Measurements from ENCODE around the gene CACNA1D.

Gene CACNA1D

DNA sequence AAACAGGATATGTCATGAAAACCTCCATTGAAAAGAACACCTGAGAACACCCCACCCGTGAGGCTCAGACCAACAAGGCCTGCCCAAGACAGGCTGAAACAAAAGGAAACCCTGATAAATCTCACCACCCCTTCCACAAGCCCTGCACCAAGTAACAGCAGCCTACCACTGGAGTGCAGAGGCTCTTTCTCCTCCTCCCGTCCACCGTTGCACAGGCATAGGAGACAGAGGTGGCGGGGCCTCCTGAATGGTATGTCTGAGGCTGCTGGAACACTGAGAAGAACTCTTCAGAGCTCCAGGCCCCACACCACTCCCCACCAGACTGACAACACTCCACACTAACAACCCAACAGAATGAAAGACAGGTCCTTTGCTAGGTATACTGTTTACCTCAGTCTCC, 330.4 kb downstream of the CACNA1D start:
- DNase-seq (ENCODE audit: low read depth) = no peak
- H3K4me3 ChIP-seq (ENCODE audit: control insufficient read depth, low read depth, low read length) = no peak overlapping the region
- TF ChIP-seq, protein P1, sequence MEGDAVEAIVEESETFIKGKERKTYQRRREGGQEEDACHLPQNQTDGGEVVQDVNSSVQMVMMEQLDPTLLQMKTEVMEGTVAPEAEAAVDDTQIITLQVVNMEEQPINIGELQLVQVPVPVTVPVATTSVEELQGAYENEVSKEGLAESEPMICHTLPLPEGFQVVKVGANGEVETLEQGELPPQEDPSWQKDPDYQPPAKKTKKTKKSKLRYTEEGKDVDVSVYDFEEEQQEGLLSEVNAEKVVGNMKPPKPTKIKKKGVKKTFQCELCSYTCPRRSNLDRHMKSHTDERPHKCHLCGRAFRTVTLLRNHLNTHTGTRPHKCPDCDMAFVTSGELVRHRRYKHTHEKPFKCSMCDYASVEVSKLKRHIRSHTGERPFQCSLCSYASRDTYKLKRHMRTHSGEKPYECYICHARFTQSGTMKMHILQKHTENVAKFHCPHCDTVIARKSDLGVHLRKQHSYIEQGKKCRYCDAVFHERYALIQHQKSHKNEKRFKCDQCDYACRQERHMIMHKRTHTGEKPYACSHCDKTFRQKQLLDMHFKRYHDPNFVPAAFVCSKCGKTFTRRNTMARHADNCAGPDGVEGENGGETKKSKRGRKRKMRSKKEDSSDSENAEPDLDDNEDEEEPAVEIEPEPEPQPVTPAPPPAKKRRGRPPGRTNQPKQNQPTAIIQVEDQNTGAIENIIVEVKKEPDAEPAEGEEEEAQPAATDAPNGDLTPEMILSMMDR (IDR thresholded peaks at IDR 0.05; ENCODE audit: control insufficient read depth, insufficient read depth, low read depth, low read length, missing control alignments) = no peak

DNA sequence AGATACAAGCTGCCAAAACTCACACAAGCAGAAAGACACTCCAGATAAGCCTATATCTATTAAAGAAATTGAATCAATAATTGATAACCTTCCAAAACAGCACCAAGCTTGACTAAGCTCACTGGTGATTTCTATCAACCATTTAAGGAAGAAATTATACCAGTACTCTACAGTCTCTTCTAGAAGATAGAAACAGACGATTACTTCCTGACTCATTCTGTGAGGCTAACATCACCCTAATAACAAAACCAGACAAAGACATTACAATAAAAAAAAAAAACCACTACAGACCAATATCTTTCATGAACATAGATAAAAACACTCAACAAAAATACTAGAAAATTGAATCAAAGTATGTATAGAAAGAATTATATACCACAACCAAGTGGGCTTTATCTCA, 331.6 kb downstream of the CACNA1D start:
- TF ChIP-seq, protein P1 (IDR thresholded peaks at IDR 0.05; ENCODE audit: control insufficient read depth, insufficient read depth, low read depth, low read length, missing control alignments) = no peak
- no peak overlapping the region for H3K4me3 ChIP-seq (ENCODE audit: control insufficient read depth, low read depth, low read length)
- no peak for DNase-seq (ENCODE audit: low read depth)

DNA sequence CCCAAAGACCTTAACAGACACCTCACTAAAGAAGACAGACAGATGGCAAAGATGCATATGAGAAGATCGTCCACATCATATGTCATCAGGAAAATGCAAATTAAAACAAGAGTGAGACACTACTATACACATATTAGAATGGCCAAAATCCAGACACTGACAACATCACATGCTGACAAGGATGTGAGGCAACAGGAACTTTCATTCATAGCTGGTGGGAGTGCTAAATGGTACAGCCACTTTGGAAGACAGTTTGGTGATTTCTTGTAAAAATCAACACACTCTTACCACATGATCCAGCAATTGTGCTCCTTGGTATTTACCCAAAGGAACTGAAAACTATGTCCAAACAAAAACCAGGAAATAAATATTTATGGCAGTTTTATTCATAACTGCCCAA, 334.2 kb downstream of the CACNA1D start:
- TF ChIP-seq, protein P1 (IDR thresholded peaks at IDR 0.05; ENCODE audit: control insufficient read depth, insufficient read depth, low read depth, low read length, missing control alignments) = no peak
- no peak for DNase-seq (ENCODE audit: low read depth)
- H3K4me3 ChIP-seq (ENCODE audit: control insufficient read depth, low read depth, low read length) = no peak overlapping the region

DNA sequence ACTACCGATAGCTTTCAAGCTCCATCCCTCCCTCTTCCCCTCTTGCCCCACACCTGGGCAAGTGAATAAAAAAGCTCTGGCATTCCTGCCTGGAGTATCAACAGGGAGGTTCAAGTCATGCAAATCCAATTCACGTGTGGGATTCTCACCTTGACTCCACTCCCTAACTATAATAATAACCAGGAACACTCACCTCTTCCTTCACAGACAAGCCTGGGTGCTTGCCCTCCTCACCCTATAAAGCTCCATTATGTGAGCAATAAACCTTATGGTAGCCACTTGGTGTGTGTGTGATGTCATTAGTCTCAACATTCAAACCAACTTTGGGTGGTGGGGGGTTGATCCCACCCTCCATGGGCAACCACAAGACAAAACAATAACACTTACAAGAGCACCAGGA, 335.2 kb downstream of the CACNA1D start:
- no peak overlapping the region for H3K4me3 ChIP-seq (ENCODE audit: control insufficient read depth, low read depth, low read length)
- TF ChIP-seq, protein P1 (IDR thresholded peaks at IDR 0.05; ENCODE audit: control insufficient read depth, insufficient read depth, low read depth, low read length, missing control alignments) = no peak
- no peak for DNase-seq (ENCODE audit: low read depth)

DNA sequence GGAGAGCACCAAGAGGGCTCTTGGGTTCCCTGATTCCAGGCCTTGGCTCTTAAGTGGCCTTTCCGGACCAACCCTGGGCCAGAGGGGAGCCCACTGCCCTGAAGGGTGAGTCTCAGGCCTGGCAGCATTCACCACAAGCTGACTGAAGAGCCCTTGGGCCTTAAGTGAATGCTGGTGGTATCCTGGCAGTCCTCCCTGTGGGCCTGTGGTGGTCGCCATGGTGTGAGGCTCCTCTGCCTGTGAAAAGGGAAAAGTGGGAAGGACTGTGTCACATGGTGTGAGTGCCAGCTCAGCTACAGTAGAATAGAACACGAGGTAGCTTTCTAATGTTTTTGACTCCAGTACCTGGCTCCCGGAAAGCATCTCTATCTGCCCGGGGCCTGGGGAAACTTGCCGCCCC, 336.5 kb downstream of the CACNA1D start:
- no peak for DNase-seq (ENCODE audit: low read depth)
- TF ChIP-seq, protein P1 (IDR thresholded peaks at IDR 0.05; ENCODE audit: control insufficient read depth, insufficient read depth, low read depth, low read length, missing control alignments) = no peak
- H3K4me3 ChIP-seq (ENCODE audit: control insufficient read depth, low read depth, low read length) = no peak overlapping the region

DNA sequence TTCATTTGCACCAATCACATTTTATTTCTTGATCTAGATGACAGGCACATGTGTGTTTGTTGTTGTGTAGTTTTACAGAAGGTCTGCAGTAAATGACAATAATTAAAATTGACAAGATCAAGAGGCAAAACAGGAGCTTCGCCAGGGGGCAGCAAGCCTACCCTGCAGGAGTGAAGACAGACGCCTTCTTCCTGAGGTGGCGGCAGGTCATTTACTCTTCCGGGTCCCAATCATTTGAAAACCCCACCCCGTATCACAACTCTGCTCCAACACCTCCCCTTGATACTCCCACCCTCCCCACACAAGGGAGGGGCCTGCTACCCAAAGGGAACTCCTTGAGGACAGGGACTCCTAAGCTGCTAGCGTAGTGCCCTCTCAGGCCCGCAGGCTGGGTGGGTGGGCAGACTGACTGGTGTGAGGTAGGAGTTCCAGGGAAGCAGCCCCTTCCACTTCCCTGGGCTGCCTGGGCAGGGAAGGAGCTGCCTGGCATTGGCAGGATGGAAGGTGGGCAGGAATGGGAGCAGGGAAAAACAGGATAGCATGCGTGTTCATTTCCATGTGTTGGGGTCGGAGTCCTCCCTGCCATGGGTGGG, 338.7 kb downstream of the CACNA1D start:
- TF ChIP-seq, protein P1 (IDR thresholded peaks at IDR 0.05; ENCODE audit: control insufficient read depth, insufficient read depth, low read depth, low read length, missing control alignments) = no peak
- H3K4me3 ChIP-seq (ENCODE audit: control insufficient read depth, low read depth, low read length) = no peak overlapping the region
- DNase-seq (ENCODE audit: low read depth) = no peak

DNA sequence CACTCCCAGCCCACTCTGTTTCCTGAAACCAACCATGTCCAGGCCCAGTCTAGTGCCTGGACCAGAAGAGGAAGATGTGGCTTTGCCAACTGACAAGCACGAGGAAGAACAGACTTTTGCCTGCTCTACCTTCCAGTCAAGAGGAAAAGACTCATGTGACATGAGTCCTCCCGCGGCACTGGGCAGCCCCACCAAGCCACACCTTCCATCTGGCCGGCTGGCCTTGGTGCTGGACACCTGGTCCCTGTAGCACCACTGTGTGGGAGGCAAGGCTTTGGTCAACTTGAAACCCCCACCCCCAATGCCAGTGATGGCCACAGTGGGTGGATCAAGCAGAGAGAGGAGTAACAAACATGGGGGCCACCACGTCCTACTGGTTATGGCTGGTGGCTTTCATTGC, 339.3 kb downstream of the CACNA1D start:
- no peak overlapping the region for H3K4me3 ChIP-seq (ENCODE audit: control insufficient read depth, low read depth, low read length)
- DNase-seq (ENCODE audit: low read depth) = no peak
- TF ChIP-seq, protein P1 (IDR thresholded peaks at IDR 0.05; ENCODE audit: control insufficient read depth, insufficient read depth, low read depth, low read length, missing control alignments) = no peak

Data from AG09309 (cell line).